ENCODE measurements around the gene CAPN1. TPM values are rescaled to one million over a fixed set of nuclear protein-coding genes. Genes with fewer than 3 reads are reported as not detected.

CAPN1 gene
- total and polyA plus RNA-seq, 2 of the 4 experiments (the other 2 are of a cell fraction): 110 to 182 TPM

GRCh38 chr11:65205602-65205967 lies 23.9 kb downstream of the CAPN1 start:
- DNase-seq: no peak
- Histone ChIP-seq H3K56ac (ENCODE audit: extremely low read depth, insufficient read depth, low read length) (no peak overlapping the region), H3K4ac (ENCODE audit: low read depth, low read length) (no peak overlapping the region), H2BK15ac (ENCODE audit: low read depth, low read length) (no peak overlapping the region), H3K9ac (ENCODE audit: low read depth, low read length) (no peak overlapping the region), H4K91ac (ENCODE audit: insufficient read depth, low read depth, low read length) (no peak overlapping the region), H4K8ac (ENCODE audit: low read depth in 2 of 2, low read length in 2 of 2) (no peak overlapping the region), H2BK5ac (ENCODE audit: low read depth, low read length, poor library complexity, severe bottlenecking) (no peak overlapping the region), H3K23ac (ENCODE audit: low read depth, low read length) (no peak overlapping the region), H3K79me1 (ENCODE audit: low read depth in 1 of 2, low read length in 2 of 2) (0 out of 4 replicates have a peak, but pooled peaks cover 0 to 7% of the 10 kb centered on the region in 2 experiments), H2AK9ac (replicated peaks; ENCODE audit: low read depth, low read length, poor library complexity) (no peak overlapping the region), H3K18ac (ENCODE audit: low read depth, low read length) (no peak overlapping the region), H2BK120ac (ENCODE audit: low read depth, low read length) (no peak overlapping the region), H2AFZ (replicated peaks; ENCODE audit: low read length, poor library complexity) (no peak overlapping the region), H3K4me1 (ENCODE audit: control insufficient read depth, insufficient read depth, low read length) (no peaks in the 10 kb centered on the region), H3K4me2 (ENCODE audit: low read depth, low read length) (no peak overlapping the region), H2AK5ac (ENCODE audit: low read depth, low read length) (no peak overlapping the region), H3K9me1 (ENCODE audit: insufficient read depth, low read length) (no peaks in the 10 kb centered on the region), H3K27me3 (ENCODE audit: control insufficient read depth, insufficient read depth, low read length) (no peaks in the 10 kb centered on the region), H2BK20ac (ENCODE audit: low read depth, low read length) (no peak overlapping the region), H3K27ac (ENCODE audit: insufficient read depth, low read length) (no peak overlapping the region), H3K14ac (replicated peaks; ENCODE audit: low read depth, low read length) (no peak overlapping the region), H3K4me3 (ENCODE audit: insufficient read depth, low read depth, low read length) (no peak overlapping the region), H3K9me3 (ENCODE audit: control insufficient read depth, insufficient read depth, low read length) (no peaks in the 10 kb centered on the region), H3K36me3 (ENCODE audit: control insufficient read depth, insufficient read depth, low read length) (peaks cover 69% of the 10 kb centered on the region), H4K5ac (ENCODE audit: low read depth, low read length) (no peak overlapping the region), H4K20me1 (ENCODE audit: insufficient read depth, low read length) (peaks cover 11% of the 10 kb centered on the region; the same call in 1 of the 2 replicates)
- dilution Hi-C loops (cut with HindIII; ENCODE audit: low sequenced_read_pairs, unreplicated experiment) (no loop called here), intact Hi-C loops (cut with micrococcal nuclease) (loop anchor here (1.0 kb wide), 1 partner anchor 49 kb away; no protein-coding TSS in a partner anchor), in situ Hi-C loops (cut with MboI; ENCODE audit: low sequenced_read_pairs) (no loop called here)
- TF ChIP-seq MAZ (IDR thresholded peaks at IDR 0.05; ENCODE audit: borderline replicate concordance, low read depth, low read length) (no peak), MAFK (IDR thresholded peaks at IDR 0.05; ENCODE audit: low read depth, low read length) (no peak), RAD21 (IDR thresholded peaks at IDR 0.05; ENCODE audit: low read length) (no peak), RFX5 (IDR thresholded peaks at IDR 0.05; ENCODE audit: low read depth, low read length) (no peak), MXI1 (IDR thresholded peaks at IDR 0.05; ENCODE audit: borderline replicate concordance, low read depth, low read length) (no peak), SMC3 (IDR thresholded peaks at IDR 0.05; ENCODE audit: low read depth, low read length) (no peak), CEBPB (IDR thresholded peaks at IDR 0.05; ENCODE audit: low read depth, low read length) (no peak), NFE2L2 (IDR thresholded peaks at IDR 0.05; ENCODE audit: low read depth, low read length) (no peak), BHLHE40 (IDR thresholded peaks at IDR 0.05; ENCODE audit: low read depth, low read length) (no peak), POLR2A (IDR thresholded peaks at IDR 0.05; ENCODE audit: low read depth, low read length) (no peak), FOS (IDR thresholded peaks at IDR 0.05; ENCODE audit: low read depth, low read length) (no peak), CHD1 (IDR thresholded peaks at IDR 0.05; ENCODE audit: low read depth, low read length) (no peak), RCOR1 (IDR thresholded peaks at IDR 0.05; ENCODE audit: insufficient replicate concordance, low read length) (no peak)
- TF ChIP-seq, protein P1, sequence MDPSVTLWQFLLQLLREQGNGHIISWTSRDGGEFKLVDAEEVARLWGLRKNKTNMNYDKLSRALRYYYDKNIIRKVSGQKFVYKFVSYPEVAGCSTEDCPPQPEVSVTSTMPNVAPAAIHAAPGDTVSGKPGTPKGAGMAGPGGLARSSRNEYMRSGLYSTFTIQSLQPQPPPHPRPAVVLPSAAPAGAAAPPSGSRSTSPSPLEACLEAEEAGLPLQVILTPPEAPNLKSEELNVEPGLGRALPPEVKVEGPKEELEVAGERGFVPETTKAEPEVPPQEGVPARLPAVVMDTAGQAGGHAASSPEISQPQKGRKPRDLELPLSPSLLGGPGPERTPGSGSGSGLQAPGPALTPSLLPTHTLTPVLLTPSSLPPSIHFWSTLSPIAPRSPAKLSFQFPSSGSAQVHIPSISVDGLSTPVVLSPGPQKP (IDR thresholded peaks at IDR 0.05; ENCODE audit: borderline replicate concordance, low read depth, low read length): no peak
- TF ChIP-seq, protein P2, sequence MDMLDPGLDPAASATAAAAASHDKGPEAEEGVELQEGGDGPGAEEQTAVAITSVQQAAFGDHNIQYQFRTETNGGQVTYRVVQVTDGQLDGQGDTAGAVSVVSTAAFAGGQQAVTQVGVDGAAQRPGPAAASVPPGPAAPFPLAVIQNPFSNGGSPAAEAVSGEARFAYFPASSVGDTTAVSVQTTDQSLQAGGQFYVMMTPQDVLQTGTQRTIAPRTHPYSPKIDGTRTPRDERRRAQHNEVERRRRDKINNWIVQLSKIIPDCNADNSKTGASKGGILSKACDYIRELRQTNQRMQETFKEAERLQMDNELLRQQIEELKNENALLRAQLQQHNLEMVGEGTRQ (IDR thresholded peaks at IDR 0.05; ENCODE audit: low read depth, low read length): no peak
- TF ChIP-seq, protein P3, sequence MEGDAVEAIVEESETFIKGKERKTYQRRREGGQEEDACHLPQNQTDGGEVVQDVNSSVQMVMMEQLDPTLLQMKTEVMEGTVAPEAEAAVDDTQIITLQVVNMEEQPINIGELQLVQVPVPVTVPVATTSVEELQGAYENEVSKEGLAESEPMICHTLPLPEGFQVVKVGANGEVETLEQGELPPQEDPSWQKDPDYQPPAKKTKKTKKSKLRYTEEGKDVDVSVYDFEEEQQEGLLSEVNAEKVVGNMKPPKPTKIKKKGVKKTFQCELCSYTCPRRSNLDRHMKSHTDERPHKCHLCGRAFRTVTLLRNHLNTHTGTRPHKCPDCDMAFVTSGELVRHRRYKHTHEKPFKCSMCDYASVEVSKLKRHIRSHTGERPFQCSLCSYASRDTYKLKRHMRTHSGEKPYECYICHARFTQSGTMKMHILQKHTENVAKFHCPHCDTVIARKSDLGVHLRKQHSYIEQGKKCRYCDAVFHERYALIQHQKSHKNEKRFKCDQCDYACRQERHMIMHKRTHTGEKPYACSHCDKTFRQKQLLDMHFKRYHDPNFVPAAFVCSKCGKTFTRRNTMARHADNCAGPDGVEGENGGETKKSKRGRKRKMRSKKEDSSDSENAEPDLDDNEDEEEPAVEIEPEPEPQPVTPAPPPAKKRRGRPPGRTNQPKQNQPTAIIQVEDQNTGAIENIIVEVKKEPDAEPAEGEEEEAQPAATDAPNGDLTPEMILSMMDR (conservative IDR thresholded peaks at IDR 0.05; ENCODE audit: low read depth, low read length): no peak
- ChIA-PET CTCF (interaction anchor here (0.8 to 1.7 kb wide), 2 partner anchors 10 to 124 kb away, joined by 3 to 5 read pairs; no protein-coding TSS in a partner anchor), POLR2A (ENCODE audit: unreplicated experiment) (interaction anchor here (0.5 kb wide), 1 partner anchor 240 kb away, joined by 3 read pairs; no protein-coding TSS in a partner anchor)
- no peak for ATAC-seq (ENCODE audit: low read depth)
- 50% methylated on average over 1 of the region's 3 CpGs; no CpG with 5 or more reads in 1 of the 2 experiments for WGBS, 2 experiments (ENCODE audit: extremely low coverage in 2 of 2, insufficient read length in 1 of 2)
- BruUV-seq (replicated peaks): no TSS peak
